Sigmoid colon (tissue), 7 donors: Measurements from ENCODE around the gene TMEM132D. TPM values are rescaled to one million over a fixed set of nuclear protein-coding genes. Genes with fewer than 3 reads are reported as not detected.

ENCODE experiments used
- DNase-seq: peaks from one replicate; pipeline ENCODE4 v3.0.0-alpha.2; 2019
- H3K27ac ChIP-seq, 4 donors: fragments of 200-600 bp; sonication (generic); one replicate each; pipeline ENCODE4 v1.5.1; 2016 to 2019; ENCODE audit warnings: mild to moderate bottlenecking in 1 of 4
- H3K27me3 ChIP-seq, 3 donors: fragments of 200-600 bp; sonication (generic); one replicate each; pipeline ENCODE4 v1.5.1; 2019; ENCODE audit warnings: mild to moderate bottlenecking in 1 of 3
- H3K36me3 ChIP-seq, 4 donors: fragments of 200-600 bp; sonication (generic); one replicate each; pipeline ENCODE4 v1.5.1; 2016 to 2019
- H3K4me1 ChIP-seq, 4 donors: fragments of 200-600 bp; sonication (generic); one replicate each; pipeline ENCODE4 v1.5.1; 2017 to 2019
- H3K4me3 ChIP-seq, 4 donors: fragments of 200-600 bp; sonication (generic); one replicate each; pipeline ENCODE4 v1.5.1; 2017 to 2019; ENCODE audit warnings: mild to moderate bottlenecking in 2 of 4, moderate library complexity in 1 of 4
- H3K9me3 ChIP-seq, 4 donors: fragments of 200-600 bp in 3 of 4; sonication (generic) in 3 of 4; one replicate each; pipeline versions ENCODE4 v1.5.1 to v1.6.1; 2013 to 2019
- EP300 ChIP-seq, 4 donors: sonication (generic); formaldehyde crosslinking; IDR thresholded peaks; one replicate each; pipeline ENCODE4 v1.6.1; 2017; ENCODE audit warnings: antibody characterized with exemption in 4 of 4
- POLR2A ChIP-seq, 2 donors: fragments of 450-650 bp; IDR thresholded peaks; one replicate each; pipeline ENCODE4 v1.6.1; 2016; ENCODE audit warnings: antibody characterized with exemption in 2 of 2, mild to moderate bottlenecking in 2 of 2, moderate library complexity in 2 of 2
- POLR2AphosphoS5 ChIP-seq, 4 donors: sonication (generic); formaldehyde crosslinking; IDR thresholded peaks; one replicate each; pipeline ENCODE4 v1.6.1; 2017; ENCODE audit warnings: antibody characterized with exemption in 4 of 4
- WGBS, 2 donors: extraction: QIAGEN DNeasy Blood & Tissue Kit; methylation state at CpG; one replicate each; pipeline ENCODE4 v1.1.7; 2013; 5-methylcytosine and 5-hydroxymethylcytosine counted together
- intact Hi-C: fragments of 100-400 bp; cut with DNase I; formaldehyde crosslinking; loops from one replicate; pipeline ENCODE4 v1.15.1; 2023
- polyA plus RNA-seq, 3 donors: library from polyadenylated mRNA; stranded (reverse); fragments of 200-250 nt; gene quantifications; one replicate each; pipeline ENCODE4 v1.2.3, GENCODE V29; 2013
- total RNA-seq, 4 donors: library from RNA; depleted of rRNA; stranded (reverse); fragments of >200 nt; gene quantifications; one replicate each; pipeline ENCODE4 v1.1.0, GENCODE V29; 2016
- TF ChIP-seq, protein P1 (sequence below), 4 experiments: fragments of 450-650 bp in 3 of 4; fragments of 200-600 bp in 1 of 4; IDR thresholded peaks; one replicate each; pipeline ENCODE4 v1.5.1; 2016 to 2019; ENCODE audit warnings: antibody characterized with exemption in 4 of 4, mild to moderate bottlenecking in 3 of 4, moderate library complexity in 2 of 4
- donor health status: healthy with polysubstance abuse.
- donor health status: Bipolar disorder and iron deficiency.
- donor health status: healthy.

The TMEM132D gene
- total and polyA plus RNA-seq, 7 donors = under 0.01 to 0.03 (median under 0.01) TPM; not detected in 3

DNA sequence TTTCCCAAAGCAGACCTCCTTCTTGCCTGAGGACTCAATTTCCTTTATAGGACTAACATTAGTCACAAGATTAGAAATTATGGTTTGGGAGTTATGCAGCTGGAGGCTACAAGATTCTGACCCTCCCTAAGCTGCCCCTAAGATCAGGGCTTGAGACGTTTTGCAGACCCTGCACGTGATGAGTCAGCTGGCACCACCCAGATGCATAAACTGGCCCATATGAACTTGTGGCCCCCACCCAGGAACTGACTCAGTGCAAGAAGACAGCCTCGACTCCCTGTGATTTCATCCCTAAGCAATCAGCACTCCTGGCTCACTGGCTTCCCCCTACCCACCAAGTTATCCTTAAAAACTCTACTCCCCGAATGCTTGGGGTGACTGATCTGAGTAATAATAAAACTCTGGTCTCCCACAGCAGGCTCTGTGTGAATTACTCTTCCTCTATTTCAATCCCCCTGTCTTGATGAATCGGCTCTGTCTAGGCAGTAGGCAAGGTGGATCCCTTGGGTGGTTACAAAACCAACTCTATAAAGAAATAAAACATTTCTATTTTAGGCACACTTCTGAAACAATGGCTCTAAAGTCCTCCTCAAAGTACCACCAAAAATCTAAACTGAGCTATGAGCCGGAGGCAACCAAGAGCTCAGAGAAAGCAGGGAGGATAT, 233.4 kb downstream of the TMEM132D start:
- 66 to 70% methylated on average over 6 of the region's 6 CpGs for WGBS, 2 donors
- no peak for DNase-seq
- no peaks in the 10 kb centered on the region for H3K27me3 ChIP-seq

DNA sequence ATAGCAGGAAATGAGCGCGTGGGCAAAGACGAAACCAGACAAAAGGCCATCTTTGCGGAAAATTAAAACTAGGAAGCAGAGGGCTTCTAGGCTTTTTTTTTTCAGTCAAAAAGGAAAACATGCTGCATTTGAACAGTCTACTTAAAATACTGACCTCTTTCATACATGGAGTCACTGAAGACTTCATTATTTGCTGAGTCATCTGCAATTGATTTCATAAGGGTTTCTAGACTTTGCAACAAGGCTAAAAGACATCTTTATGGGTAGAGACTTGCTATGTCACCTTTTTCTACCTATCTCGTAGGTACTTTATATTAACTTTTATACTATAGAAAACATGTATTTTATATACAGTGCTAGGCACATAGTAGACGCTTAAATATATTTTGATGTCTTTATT, 238.4 kb downstream of the TMEM132D start:
- intact Hi-C loops = no loop called here
- 78 to 81% methylated on average over 6 of the region's 6 CpGs for WGBS, 2 donors
- Histone ChIP-seq H3K4me1 (no peaks in the 10 kb centered on the region), H3K27ac (no peak overlapping the region), H3K27me3 (no peaks in the 10 kb centered on the region), H3K4me3 (no peak overlapping the region), H3K9me3 (peaks cover 0 to 2% (median 0%) of the 10 kb centered on the region in 4 donors), H3K36me3 (no peaks in the 10 kb centered on the region)
- DNase-seq = no peak
- TF ChIP-seq, protein P1, sequence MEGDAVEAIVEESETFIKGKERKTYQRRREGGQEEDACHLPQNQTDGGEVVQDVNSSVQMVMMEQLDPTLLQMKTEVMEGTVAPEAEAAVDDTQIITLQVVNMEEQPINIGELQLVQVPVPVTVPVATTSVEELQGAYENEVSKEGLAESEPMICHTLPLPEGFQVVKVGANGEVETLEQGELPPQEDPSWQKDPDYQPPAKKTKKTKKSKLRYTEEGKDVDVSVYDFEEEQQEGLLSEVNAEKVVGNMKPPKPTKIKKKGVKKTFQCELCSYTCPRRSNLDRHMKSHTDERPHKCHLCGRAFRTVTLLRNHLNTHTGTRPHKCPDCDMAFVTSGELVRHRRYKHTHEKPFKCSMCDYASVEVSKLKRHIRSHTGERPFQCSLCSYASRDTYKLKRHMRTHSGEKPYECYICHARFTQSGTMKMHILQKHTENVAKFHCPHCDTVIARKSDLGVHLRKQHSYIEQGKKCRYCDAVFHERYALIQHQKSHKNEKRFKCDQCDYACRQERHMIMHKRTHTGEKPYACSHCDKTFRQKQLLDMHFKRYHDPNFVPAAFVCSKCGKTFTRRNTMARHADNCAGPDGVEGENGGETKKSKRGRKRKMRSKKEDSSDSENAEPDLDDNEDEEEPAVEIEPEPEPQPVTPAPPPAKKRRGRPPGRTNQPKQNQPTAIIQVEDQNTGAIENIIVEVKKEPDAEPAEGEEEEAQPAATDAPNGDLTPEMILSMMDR (IDR thresholded peaks at IDR 0.05) = no peak
- TF ChIP-seq POLR2A (IDR thresholded peaks at IDR 0.05) (no peak), POLR2AphosphoS5 (IDR thresholded peaks at IDR 0.05) (no peak), EP300 (IDR thresholded peaks at IDR 0.05) (no peak)

More for the DNA sequence above, 233.4 kb downstream of the TMEM132D start:
- no peak overlapping the region for H3K27ac ChIP-seq
- H3K36me3 ChIP-seq = no peaks in the 10 kb centered on the region
- H3K4me3 ChIP-seq = no peak overlapping the region
- TF ChIP-seq POLR2A (IDR thresholded peaks at IDR 0.05) = no peak
- TF ChIP-seq, protein P1 (IDR thresholded peaks at IDR 0.05) = no peak
- TF ChIP-seq EP300 (IDR thresholded peaks at IDR 0.05) = no peak
- intact Hi-C loops = no loop called here
- no peaks in the 10 kb centered on the region for H3K9me3 ChIP-seq
- no peaks in the 10 kb centered on the region for H3K4me1 ChIP-seq

DNA sequence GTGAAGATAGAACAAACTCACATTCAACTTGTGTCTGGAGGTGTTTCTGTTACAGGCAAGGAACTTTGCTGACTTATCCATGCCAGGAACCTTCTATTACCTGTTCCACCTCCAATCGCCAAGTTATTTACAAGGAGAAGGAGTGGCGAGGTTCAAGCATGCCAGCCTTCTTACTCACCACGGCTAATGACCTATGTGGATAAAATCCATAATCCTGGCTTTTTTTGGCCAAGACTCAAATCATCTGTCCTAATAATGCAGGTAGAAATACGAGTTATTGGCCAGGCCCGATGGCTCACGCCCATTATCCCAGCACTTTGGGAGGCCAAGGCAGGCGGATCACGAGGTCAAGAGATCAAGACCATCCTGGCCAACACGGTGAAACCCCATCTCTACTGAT, 241.6 kb downstream of the TMEM132D start:
- Histone ChIP-seq H3K36me3 (no peaks in the 10 kb centered on the region), H3K9me3 (peaks cover 0 to 2% (median 0%) of the 10 kb centered on the region in 4 donors), H3K4me1 (no peaks in the 10 kb centered on the region), H3K27me3 (no peaks in the 10 kb centered on the region), H3K4me3 (no peak overlapping the region), H3K27ac (no peak overlapping the region)
- intact Hi-C loops = no loop called here
- TF ChIP-seq EP300 (IDR thresholded peaks at IDR 0.05) = no peak
- no peak for TF ChIP-seq POLR2AphosphoS5 (IDR thresholded peaks at IDR 0.05)
- TF ChIP-seq, protein P1 (IDR thresholded peaks at IDR 0.05) = no peak
- no peak for TF ChIP-seq POLR2A (IDR thresholded peaks at IDR 0.05)
- 82 to 88% methylated on average over 9 of the region's 9 CpGs for WGBS, 2 donors
- DNase-seq = no peak

DNA sequence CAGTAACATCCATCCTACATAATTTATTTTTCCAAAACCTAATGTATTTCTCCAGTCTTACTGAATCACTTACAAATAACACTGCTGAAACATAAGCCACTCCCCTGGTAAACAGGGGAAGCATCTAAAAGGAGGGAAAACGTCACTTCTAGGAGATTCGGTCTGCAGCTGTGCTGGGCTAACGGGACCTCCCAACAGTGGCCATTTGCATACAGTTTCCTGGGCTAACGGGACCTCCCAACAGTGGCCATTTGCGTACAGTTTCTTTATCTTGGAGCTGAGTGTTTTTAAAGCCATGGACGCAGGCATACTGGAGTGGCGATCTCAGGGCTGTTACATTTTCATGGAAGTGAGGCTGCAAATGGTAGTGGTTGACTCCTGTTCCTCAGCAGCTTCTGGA, 242.9 kb downstream of the TMEM132D start:
- WGBS, 2 donors = 58 to 78% methylated on average over 7 of the region's 7 CpGs
- no peak overlapping the region for H3K4me3 ChIP-seq
- DNase-seq = no peak
- intact Hi-C loops = no loop called here
- TF ChIP-seq POLR2A (IDR thresholded peaks at IDR 0.05) (no peak), POLR2AphosphoS5 (IDR thresholded peaks at IDR 0.05) (no peak), EP300 (IDR thresholded peaks at IDR 0.05) (no peak)
- TF ChIP-seq, protein P1 (IDR thresholded peaks at IDR 0.05) = no peak
- H3K9me3 ChIP-seq = peaks cover 0 to 2% (median 0%) of the 10 kb centered on the region in 4 donors
- no peaks in the 10 kb centered on the region for H3K4me1 ChIP-seq
- H3K27me3 ChIP-seq = no peaks in the 10 kb centered on the region
- no peaks in the 10 kb centered on the region for H3K36me3 ChIP-seq
- H3K27ac ChIP-seq = no peak overlapping the region
